Measurements from ENCODE around the gene ADGRL2.

DNA sequence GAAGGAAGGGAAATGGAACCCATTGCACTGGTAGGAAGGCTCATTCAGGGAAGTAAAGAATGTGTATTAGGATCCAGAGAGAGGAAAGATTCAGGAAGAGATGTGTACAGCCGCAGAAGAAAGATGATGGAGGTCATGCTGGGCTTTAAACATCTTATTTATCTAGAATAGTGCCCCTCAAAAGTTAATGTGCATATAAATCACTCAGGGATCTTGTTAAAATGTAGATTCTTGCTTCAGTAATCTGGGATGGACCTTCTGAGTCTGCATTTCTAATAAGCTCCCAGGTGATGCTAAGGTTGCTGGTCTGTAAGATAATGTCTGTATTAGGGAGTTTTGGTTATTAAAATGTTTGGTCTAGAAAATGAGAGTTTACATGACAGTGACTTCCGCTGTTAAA, 46.3 kb downstream of the ADGRL2 start:
- TF ChIP-seq CTCF (IDR thresholded peaks at IDR 0.05) (no peak), POLR2A (IDR thresholded peaks at IDR 0.05) (no peak)

All from lower leg skin (tissue), 3 donors.